Hematopoietic multipotent progenitor cell treated with erythropoietin and hydrocortisone succinate and interleukin-3 and kit ligand, for 15 days (in vitro differentiated cells): Measurements from ENCODE around the gene IPPK.

Experiments
- DNase-seq: peaks from one replicate; pipeline ENCODE4 v3.0.0-alpha.2; 2015; ENCODE audit warnings: low spot score

The IPPK gene

GRCh38 chr9:92669890-92670708 is at the start of gene IPPK:
Gene IPPK (minus strand): TSS chr9:92670131. CDS start chr9:92669988, 143 bp downstream.
- peak; percentile 97 for DNase-seq

- DNase-seq: no peak
Observed at GRCh38 chr9:92719028-92719647, 49.2 kb upstream of the IPPK start.

GRCh38 chr9:92718086-92719001 is 48.4 kb upstream of the IPPK start:
- DNase-seq: no peak

- no peak for DNase-seq
Observed at GRCh38 chr9:92717201-92718085, 47.5 kb upstream of the IPPK start.

GRCh38 chr9:92716557-92716956 is 46.6 kb upstream of the IPPK start:
- DNase-seq: peak; percentile 72

- no peak for DNase-seq
Observed at GRCh38 chr9:92715488-92716231, 45.7 kb upstream of the IPPK start.

GRCh38 chr9:92714787-92715487 is 45.0 kb upstream of the IPPK start:
- no peak for DNase-seq

- no peak for DNase-seq
Observed at GRCh38 chr9:92714016-92714415, 44.1 kb upstream of the IPPK start.

- DNase-seq: no peak
Observed at GRCh38 chr9:92713528-92713927, 43.6 kb upstream of the IPPK start.

- DNase-seq: no peak
Observed at GRCh38 chr9:92712767-92713166, 42.8 kb upstream of the IPPK start.

- no peak for DNase-seq
Observed at GRCh38 chr9:92711844-92712243, 41.9 kb upstream of the IPPK start.

GRCh38 chr9:92711146-92711545 is 41.2 kb upstream of the IPPK start:
- DNase-seq: no peak

GRCh38 chr9:92710368-92710767 is 40.4 kb upstream of the IPPK start:
- no peak for DNase-seq

GRCh38 chr9:92709954-92710353 is 40.0 kb upstream of the IPPK start:
- DNase-seq: no peak

GRCh38 chr9:92709240-92709639 is 39.3 kb upstream of the IPPK start:
- DNase-seq: no peak

GRCh38 chr9:92707530-92707929 is 37.6 kb upstream of the IPPK start:
- no peak for DNase-seq

- peak; percentile 59 for DNase-seq
Observed at GRCh38 chr9:92706218-92706940, 36.4 kb upstream of the IPPK start.

GRCh38 chr9:92704528-92704927 is 34.6 kb upstream of the IPPK start:
- no peak for DNase-seq

GRCh38 chr9:92696619-92697018 is 26.7 kb upstream of the IPPK start:
- no peak for DNase-seq
